SU-DHL-6 (cell line): ENCODE measurements around the gene TTC13.

Experiments
- H2AFZ ChIP-seq: fragments of 200-600 bp; sonication (generic); 2 replicates; pipeline ENCODE4 v1.6.1; 2014; ENCODE audit warnings: low read depth, mild to moderate bottlenecking, moderate library complexity, mixed read lengths, antibody characterized with exemption, low read length; ENCODE audit not compliant: severe bottlenecking
- H3F3A ChIP-seq: fragments of 200-600 bp; shearing (Covaris generic); 2 replicates; pipeline ENCODE4 v1.6.0; 2016; ENCODE audit warnings: antibody characterized with exemption, mild to moderate bottlenecking; ENCODE audit not compliant: insufficient read depth
- H3K27ac ChIP-seq: fragments of 200-600 bp; sonication (generic); 2 replicates; pipeline ENCODE4 v1.5.1; 2016; ENCODE audit warnings: low read depth, mild to moderate bottlenecking, low read length, moderate library complexity, mixed read lengths
- H3K27me3 ChIP-seq: fragments of 200-600 bp; sonication (generic), shearing (Covaris generic); 2 replicates; pipeline ENCODE4 v1.6.0; 2014; ENCODE audit warnings: mild to moderate bottlenecking, low read length
- H3K36me3 ChIP-seq: fragments of 200-600 bp; sonication (generic); 2 replicates; pipeline ENCODE4 v1.6.1; 2014; ENCODE audit warnings: mild to moderate bottlenecking, low read length, mixed read lengths
- H3K4me2 ChIP-seq: fragments of 300-600, 200-600 bp; shearing (Covaris generic), sonication (generic); 2 replicates; pipeline ENCODE4 v1.6.0; 2014; ENCODE audit warnings: low read length, low read depth, mild to moderate bottlenecking; ENCODE audit not compliant: poor library complexity, severe bottlenecking
- H3K4me3 ChIP-seq: fragments of 200-600 bp; sonication (generic); 2 replicates; pipeline ENCODE4 v1.5.1; 2014; ENCODE audit warnings: antibody characterized with exemption, low read length, mild to moderate bottlenecking, mixed read lengths; ENCODE audit not compliant: insufficient read depth, poor library complexity, severe bottlenecking
- H3K79me2 ChIP-seq: fragments of 200-600 bp; sonication (generic); 2 replicates; pipeline ENCODE4 v1.6.1; 2014; ENCODE audit warnings: mild to moderate bottlenecking, low read length, moderate library complexity; ENCODE audit not compliant: insufficient read depth
- H3K9ac ChIP-seq: fragments of 200-600 bp; sonication (generic); 2 replicates; pipeline ENCODE4 v1.7.0; 2014; ENCODE audit warnings: mild to moderate bottlenecking, low read length
- H3K9me2 ChIP-seq: fragments of 200-600 bp; sonication (generic); replicated peaks from 2 replicates; pipeline ENCODE4 v1.6.1; 2014; ENCODE audit warnings: low read length; ENCODE audit not compliant: insufficient read depth
- H3K9me3 ChIP-seq: fragments of 200-600 bp; sonication (generic); 2 replicates; pipeline ENCODE4 v1.6.1; 2014; ENCODE audit warnings: low read length, mixed read lengths; ENCODE audit not compliant: insufficient read depth
- H4K20me1 ChIP-seq: fragments of 200-600 bp; sonication (generic); 2 replicates; pipeline ENCODE4 v1.6.1; 2014; ENCODE audit warnings: low read depth, mild to moderate bottlenecking, antibody characterized with exemption, low read length, moderate library complexity, mixed read lengths
- CTCF ChIP-seq: fragments of 200-600 bp; sonication (generic); IDR thresholded peaks from one replicate; pipeline ENCODE4 v1.5.1; 2017; ENCODE audit warnings: antibody characterized with exemption, mild to moderate bottlenecking, low read length, moderate library complexity; ENCODE audit not compliant: insufficient read depth, poor library complexity, severe bottlenecking
- EZH2phosphoT487 ChIP-seq: fragments of 200-600 bp; sonication (generic), shearing (Covaris generic); conservative IDR thresholded peaks from 2 replicates; pipeline ENCODE4 v1.6.1; 2018; ENCODE audit warnings: mild to moderate bottlenecking, antibody characterized with exemption, low read length, moderate library complexity, mixed read lengths

Gene TTC13

GRCh38 chr1:231020816-231021215, 42.2 kb upstream of the TTC13 start:
- TF ChIP-seq CTCF, result no peak
- no peak for TF ChIP-seq EZH2phosphoT487
- no peak overlapping the region for H3K9ac ChIP-seq
- no peak overlapping the region for H2AFZ ChIP-seq
- no peaks in the 10 kb centered on the region for H3F3A ChIP-seq
- no peak overlapping the region for H3K4me3 ChIP-seq
- no peaks in the 10 kb centered on the region for H3K9me3 ChIP-seq
- no peaks in the 10 kb centered on the region for H3K9me2 ChIP-seq
- H3K27ac ChIP-seq, result no peak overlapping the region
- no peaks in the 10 kb centered on the region for H3K79me2 ChIP-seq
- no peaks in the 10 kb centered on the region for H4K20me1 ChIP-seq
- H3K27me3 ChIP-seq, result no peaks in the 10 kb centered on the region
- no peak overlapping the region for H3K4me2 ChIP-seq
- H3K36me3 ChIP-seq, result no peaks in the 10 kb centered on the region

GRCh38 chr1:231020139-231020601, 41.5 kb upstream of the TTC13 start:
- Histone ChIP-seq H3F3A (no peaks in the 10 kb centered on the region), H3K4me2 (no peak overlapping the region)

GRCh38 chr1:231019711-231020110, 41.0 kb upstream of the TTC13 start:
- no peak overlapping the region for H2AFZ ChIP-seq
- no peak overlapping the region for H3K9ac ChIP-seq
- TF ChIP-seq CTCF (no peak), EZH2phosphoT487 (no peak)
- no peaks in the 10 kb centered on the region for H3F3A ChIP-seq
- no peaks in the 10 kb centered on the region for H3K79me2 ChIP-seq
- no peak overlapping the region for H3K27ac ChIP-seq
- no peaks in the 10 kb centered on the region for H3K27me3 ChIP-seq
- H3K9me2 ChIP-seq, result no peaks in the 10 kb centered on the region
- H3K36me3 ChIP-seq, result no peaks in the 10 kb centered on the region
- H3K4me3 ChIP-seq, result no peak overlapping the region
- no peak overlapping the region for H3K4me2 ChIP-seq
- no peaks in the 10 kb centered on the region for H4K20me1 ChIP-seq
- no peaks in the 10 kb centered on the region for H3K9me3 ChIP-seq

More at GRCh38 chr1:231020139-231020601, 41.5 kb upstream of the TTC13 start:
- Histone ChIP-seq H4K20me1 (no peaks in the 10 kb centered on the region), H3K27me3 (no peaks in the 10 kb centered on the region), H3K27ac (no peak overlapping the region), H3K79me2 (no peaks in the 10 kb centered on the region), H3K9me2 (no peaks in the 10 kb centered on the region), H3K9me3 (no peaks in the 10 kb centered on the region), H3K36me3 (no peaks in the 10 kb centered on the region), H3K9ac (no peak overlapping the region), H3K4me3 (no peak overlapping the region), H2AFZ (no peak overlapping the region)
- TF ChIP-seq EZH2phosphoT487, result no peak
- no peak for TF ChIP-seq CTCF
